Measurements from ENCODE around the gene CREG2. TPM values are rescaled to one million over a fixed set of nuclear protein-coding genes. Genes with fewer than 3 reads are reported as not detected.

The CREG2 gene
- polyA plus RNA-seq (1.1 and 1.2 TPM in 2 replicates), polyA minus RNA-seq (1.9 and 2.7 TPM in 2 replicates)

- H3K36me3 ChIP-seq (ENCODE audit: insufficient read depth, low read length), result no peaks in the 10 kb centered on the region
- H3K4me3 ChIP-seq (ENCODE audit: low read length), result peak within 1 kb of the TSS; percentile 76
- no peaks in the 10 kb centered on the region for H3K9me2 ChIP-seq (ENCODE audit: insufficient read depth, low read length)
- no peak within 1 kb of the TSS for H2AFZ ChIP-seq (ENCODE audit: low read depth, low read length)
- H3K4me2 ChIP-seq (ENCODE audit: low read length), result peak within 1 kb of the TSS; percentile 45
- no peaks in the 10 kb centered on the region for H4K20me1 ChIP-seq (ENCODE audit: insufficient read depth)
- peaks cover 55% of the 10 kb centered on the region for H3K27me3 ChIP-seq (ENCODE audit: insufficient read depth, low read depth, low read length)
- TF ChIP-seq REST (IDR thresholded peaks at IDR 0.05; ENCODE audit: borderline replicate concordance) (no peak), RAD21 (conservative IDR thresholded peaks at IDR 0.05) (peak; percentile 57), CTCF (IDR thresholded peaks at IDR 0.05; ENCODE audit: poor library complexity, severe bottlenecking) (peak; percentile 93), SMC3 (conservative IDR thresholded peaks at IDR 0.05; ENCODE audit: poor library complexity) (peak; percentile 66), POLR2AphosphoS5 (IDR thresholded peaks at IDR 0.05) (no peak), MXI1 (conservative IDR thresholded peaks at IDR 0.05; ENCODE audit: poor library complexity, severe bottlenecking) (peak; percentile 49)
- no peaks in the 10 kb centered on the region for H3K9me3 ChIP-seq (ENCODE audit: low read length)
- no peaks in the 10 kb centered on the region for H3K79me2 ChIP-seq (replicated peaks; ENCODE audit: insufficient read depth, low read length)
- no peak within 1 kb of the TSS for H3K27ac ChIP-seq (ENCODE audit: low read length)
- no peaks in the 10 kb centered on the region for H3F3A ChIP-seq (ENCODE audit: insufficient read depth, low read length, poor library complexity, severe bottlenecking)
- peak within 1 kb of the TSS; percentile 53 for H3K9ac ChIP-seq (ENCODE audit: low read length)
Measured at GRCh38 chr2:101387151-101387834, at the start of gene CREG2. CREG2 (minus strand) TSS chr2:101387503; CDS start chr2:101387457, 46 bp downstream.

- peak overlapping the region; percentile 44 for H3K9ac ChIP-seq (ENCODE audit: low read length)
Measured at GRCh38 chr2:101435001-101435862, 47.9 kb upstream of the CREG2 start.

More at GRCh38 chr2:101435001-101435862, 47.9 kb upstream of the CREG2 start:
- TF ChIP-seq TAF1 (IDR thresholded peaks at IDR 0.05; ENCODE audit: low read depth) (no peak), EP300 (conservative IDR thresholded peaks at IDR 0.05; ENCODE audit: poor library complexity, severe bottlenecking) (no peak)
- no peak overlapping the region for H3K27ac ChIP-seq (ENCODE audit: low read length)
- no peaks in the 10 kb centered on the region for H4K20me1 ChIP-seq (ENCODE audit: insufficient read depth)
- H3F3A ChIP-seq (ENCODE audit: insufficient read depth, low read length, poor library complexity, severe bottlenecking), result no peaks in the 10 kb centered on the region
- no peaks in the 10 kb centered on the region for H3K27me3 ChIP-seq (ENCODE audit: insufficient read depth, low read depth, low read length)
- H3K79me2 ChIP-seq (replicated peaks; ENCODE audit: insufficient read depth, low read length), result no peaks in the 10 kb centered on the region
- no peak overlapping the region for H3K4me3 ChIP-seq (ENCODE audit: low read length)
- peak overlapping the region; percentile 21 for H2AFZ ChIP-seq (ENCODE audit: low read depth, low read length)
- H3K4me2 ChIP-seq (ENCODE audit: low read length), result no peak overlapping the region
- H3K9me2 ChIP-seq (ENCODE audit: insufficient read depth, low read length), result no peaks in the 10 kb centered on the region
- no peaks in the 10 kb centered on the region for H3K9me3 ChIP-seq (ENCODE audit: low read length)
- no peaks in the 10 kb centered on the region for H3K36me3 ChIP-seq (ENCODE audit: insufficient read depth, low read length)

All from neural cell (in vitro differentiated cells).